ENCODE data around the gene CRABP2.

The CRABP2 gene

DNA sequence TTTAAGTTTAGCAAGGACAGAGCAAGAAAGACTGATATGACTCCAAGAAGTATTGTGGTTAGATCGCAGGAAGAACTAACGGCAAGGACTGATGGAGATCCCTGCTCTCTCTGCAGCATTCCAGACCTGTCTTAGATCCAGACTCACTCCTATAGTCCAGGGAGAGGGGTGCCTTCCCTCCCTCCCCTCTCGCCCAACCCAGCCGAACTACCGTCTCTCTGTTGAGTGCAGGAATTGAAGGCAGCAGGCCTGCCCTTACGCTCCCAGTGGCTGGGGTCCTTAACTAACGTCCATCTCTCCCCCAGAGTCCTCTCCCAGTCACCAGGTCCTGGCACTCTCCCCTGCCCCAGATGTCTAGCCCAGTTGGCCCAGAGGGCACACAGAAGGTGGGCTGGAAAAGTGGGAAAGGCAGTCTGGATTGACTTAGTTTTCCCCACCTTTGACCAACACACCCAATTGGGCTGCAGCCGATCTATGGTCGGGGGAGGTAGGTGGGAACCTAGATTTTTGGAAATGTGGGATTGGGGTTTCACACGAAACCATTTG lies 1.1 kb downstream of the CRABP2 start:
- DNase-seq (ENCODE audit: low read depth), result no peak
- no peak overlapping the region for H3K4me3 ChIP-seq (ENCODE audit: low read depth, low read length)
- TF ChIP-seq MYC (IDR thresholded peaks at IDR 0.05; ENCODE audit: low read depth, low read length), result no peak
- TF ChIP-seq POLR2A (IDR thresholded peaks at IDR 0.05; ENCODE audit: extremely low read depth, insufficient read length), result no peak
- TF ChIP-seq, protein P1, sequence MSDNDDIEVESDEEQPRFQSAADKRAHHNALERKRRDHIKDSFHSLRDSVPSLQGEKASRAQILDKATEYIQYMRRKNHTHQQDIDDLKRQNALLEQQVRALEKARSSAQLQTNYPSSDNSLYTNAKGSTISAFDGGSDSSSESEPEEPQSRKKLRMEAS (IDR thresholded peaks at IDR 0.05; ENCODE audit: low read depth, low read length), result no peak
- TF ChIP-seq, protein P2, sequence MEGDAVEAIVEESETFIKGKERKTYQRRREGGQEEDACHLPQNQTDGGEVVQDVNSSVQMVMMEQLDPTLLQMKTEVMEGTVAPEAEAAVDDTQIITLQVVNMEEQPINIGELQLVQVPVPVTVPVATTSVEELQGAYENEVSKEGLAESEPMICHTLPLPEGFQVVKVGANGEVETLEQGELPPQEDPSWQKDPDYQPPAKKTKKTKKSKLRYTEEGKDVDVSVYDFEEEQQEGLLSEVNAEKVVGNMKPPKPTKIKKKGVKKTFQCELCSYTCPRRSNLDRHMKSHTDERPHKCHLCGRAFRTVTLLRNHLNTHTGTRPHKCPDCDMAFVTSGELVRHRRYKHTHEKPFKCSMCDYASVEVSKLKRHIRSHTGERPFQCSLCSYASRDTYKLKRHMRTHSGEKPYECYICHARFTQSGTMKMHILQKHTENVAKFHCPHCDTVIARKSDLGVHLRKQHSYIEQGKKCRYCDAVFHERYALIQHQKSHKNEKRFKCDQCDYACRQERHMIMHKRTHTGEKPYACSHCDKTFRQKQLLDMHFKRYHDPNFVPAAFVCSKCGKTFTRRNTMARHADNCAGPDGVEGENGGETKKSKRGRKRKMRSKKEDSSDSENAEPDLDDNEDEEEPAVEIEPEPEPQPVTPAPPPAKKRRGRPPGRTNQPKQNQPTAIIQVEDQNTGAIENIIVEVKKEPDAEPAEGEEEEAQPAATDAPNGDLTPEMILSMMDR (IDR thresholded peaks at IDR 0.05; ENCODE audit: low read depth, low read length), result no peak

DNA sequence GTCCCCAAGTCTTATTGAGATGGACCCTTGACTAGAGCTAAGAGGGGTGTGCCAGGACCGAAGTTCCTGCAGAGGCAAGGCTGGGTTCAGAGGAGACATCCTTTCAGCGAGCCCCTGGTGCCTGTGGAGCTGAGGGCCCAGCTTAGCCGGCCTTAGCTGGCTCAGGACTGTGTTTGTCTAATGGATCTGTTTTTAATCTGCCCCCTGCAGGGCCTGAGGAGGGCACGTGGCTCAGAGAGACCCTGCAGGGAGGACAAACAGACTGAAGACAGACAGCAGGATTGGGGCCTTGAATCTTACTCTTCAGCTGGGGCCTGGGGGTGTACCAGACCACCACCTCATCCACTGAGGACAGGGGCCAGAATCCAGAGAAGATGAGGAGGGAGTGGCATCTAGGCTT lies 1.6 kb downstream of the CRABP2 start:
- TF ChIP-seq, protein P2 (IDR thresholded peaks at IDR 0.05; ENCODE audit: low read depth, low read length), result no peak
- no peak for TF ChIP-seq MYC (IDR thresholded peaks at IDR 0.05; ENCODE audit: low read depth, low read length)
- TF ChIP-seq POLR2A (IDR thresholded peaks at IDR 0.05; ENCODE audit: extremely low read depth, insufficient read length), result no peak
- TF ChIP-seq, protein P1 (IDR thresholded peaks at IDR 0.05; ENCODE audit: low read depth, low read length), result no peak
- no peak overlapping the region for H3K4me3 ChIP-seq (ENCODE audit: low read depth, low read length)
- no peak for DNase-seq (ENCODE audit: low read depth)

DNA sequence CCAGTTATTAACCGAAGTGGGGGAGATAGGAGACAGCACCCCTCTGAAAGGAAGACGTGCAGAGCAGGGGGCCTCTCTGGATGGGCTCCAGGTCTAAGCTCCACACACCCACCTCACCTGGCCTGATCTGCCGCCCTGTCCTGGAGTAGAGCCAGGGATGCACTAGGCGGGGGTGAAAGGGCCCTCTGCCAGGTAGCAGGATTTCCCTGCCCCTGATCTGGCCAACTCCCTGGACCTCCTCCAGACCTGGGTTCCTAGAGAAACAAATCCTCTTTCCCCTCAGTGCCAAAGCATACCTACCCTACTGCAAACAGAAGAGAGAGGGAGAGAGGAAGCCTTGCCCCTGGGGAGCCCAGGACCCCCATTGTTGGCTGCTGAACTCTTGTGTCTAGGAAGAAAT lies 2.0 kb downstream of the CRABP2 start:
- no peak for DNase-seq (ENCODE audit: low read depth)
- H3K4me3 ChIP-seq (ENCODE audit: low read depth, low read length), result no peak overlapping the region
- no peak for TF ChIP-seq MYC (IDR thresholded peaks at IDR 0.05; ENCODE audit: low read depth, low read length)
- TF ChIP-seq POLR2A (IDR thresholded peaks at IDR 0.05; ENCODE audit: extremely low read depth, insufficient read length), result no peak
- TF ChIP-seq, protein P1 (IDR thresholded peaks at IDR 0.05; ENCODE audit: low read depth, low read length), result no peak
- TF ChIP-seq, protein P2 (IDR thresholded peaks at IDR 0.05; ENCODE audit: low read depth, low read length), result no peak

DNA sequence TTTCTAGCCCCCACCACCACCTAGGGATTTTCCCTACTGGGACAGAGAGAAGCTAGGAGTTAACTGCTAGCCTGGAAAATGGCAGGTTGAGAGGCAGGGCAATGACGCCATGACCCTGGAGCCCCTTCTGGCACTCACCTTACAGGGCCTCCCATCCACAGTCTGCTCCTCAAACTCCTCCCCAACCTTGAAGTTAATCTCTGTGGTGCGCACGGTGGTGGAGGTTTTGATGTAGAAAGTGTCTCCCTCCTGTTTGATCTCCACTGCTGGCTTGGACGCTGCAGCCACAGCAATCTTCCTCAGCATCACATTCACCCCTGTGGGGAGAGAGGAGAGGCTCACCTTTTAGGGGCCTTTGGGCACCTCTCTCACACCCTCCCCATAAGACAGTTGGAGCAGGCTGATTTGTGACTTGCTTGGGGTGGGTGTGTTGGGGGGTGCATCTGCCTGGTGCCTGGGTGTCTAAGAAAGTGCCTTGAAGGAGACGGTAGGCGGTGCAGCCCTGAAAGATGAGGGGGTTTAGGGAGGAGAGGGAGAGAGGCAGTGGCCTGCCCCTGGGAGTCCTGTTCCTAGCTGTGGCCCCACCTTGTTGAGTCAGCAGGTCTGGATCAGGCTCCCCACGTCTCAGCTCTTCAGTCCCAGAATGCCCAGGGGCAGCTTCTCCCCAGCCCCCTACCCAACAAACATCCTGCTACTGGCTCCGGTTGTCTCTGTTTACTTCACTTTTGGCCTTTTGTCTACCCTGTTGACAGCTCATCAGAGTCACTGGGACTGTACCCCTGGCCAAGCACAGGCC lies 4.4 kb downstream of the CRABP2 start:
- no peak overlapping the region for H3K4me3 ChIP-seq (ENCODE audit: low read depth, low read length)
- no peak for TF ChIP-seq POLR2A (IDR thresholded peaks at IDR 0.05; ENCODE audit: extremely low read depth, insufficient read length)
- TF ChIP-seq, protein P2 (IDR thresholded peaks at IDR 0.05; ENCODE audit: low read depth, low read length), result no peak
- DNase-seq (ENCODE audit: low read depth), result no peak

DNA sequence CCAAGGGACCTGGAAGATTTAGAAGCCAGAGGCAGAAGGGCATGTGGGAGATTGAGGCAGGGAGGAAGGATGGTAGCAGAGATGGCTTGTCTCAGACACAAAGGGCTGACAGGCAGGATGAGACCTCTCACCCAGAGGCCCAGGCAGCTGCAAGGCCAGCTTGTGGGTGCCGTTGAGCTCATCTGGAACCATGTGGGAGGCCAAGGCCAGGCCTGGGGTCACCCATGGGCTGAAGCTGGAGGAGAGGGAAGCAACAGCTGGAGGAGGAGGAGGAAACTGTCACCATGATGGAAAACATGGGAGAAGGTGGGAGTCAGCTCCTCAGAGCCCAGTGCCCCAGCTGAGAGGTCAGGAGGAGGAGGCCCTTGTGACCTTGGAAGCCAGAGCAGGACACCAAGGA lies 6.4 kb downstream of the CRABP2 start:
- TF ChIP-seq, protein P1 (IDR thresholded peaks at IDR 0.05; ENCODE audit: low read depth, low read length), result no peak
- TF ChIP-seq, protein P2 (IDR thresholded peaks at IDR 0.05; ENCODE audit: low read depth, low read length), result no peak
- TF ChIP-seq MYC (IDR thresholded peaks at IDR 0.05; ENCODE audit: low read depth, low read length) (no peak), POLR2A (IDR thresholded peaks at IDR 0.05; ENCODE audit: extremely low read depth, insufficient read length) (no peak)
- H3K4me3 ChIP-seq (ENCODE audit: low read depth, low read length), result no peak overlapping the region
- no peak for DNase-seq (ENCODE audit: low read depth)
